Esophagus squamous epithelium (tissue), 4 donors: Measurements from ENCODE around the gene DAP.

Source experiments
- POLR2A ChIP-seq, 4 donors: fragments of 450-650 bp; IDR thresholded peaks; one replicate each; pipeline ENCODE4 v1.6.1; 2017; ENCODE audit warnings: antibody characterized with exemption in 4 of 4, mild to moderate bottlenecking in 4 of 4, moderate library complexity in 3 of 4
- TF ChIP-seq, protein P1 (sequence below), 6 experiments: fragments of 450-650 bp in 4 of 6; fragments of 200-600 bp in 2 of 6; sonication (generic) in 2 of 6; IDR thresholded peaks; one replicate each; pipeline ENCODE4 v1.5.1; 2016 to 2019; ENCODE audit warnings: antibody characterized with exemption in 6 of 6, mild to moderate bottlenecking in 4 of 6, moderate library complexity in 4 of 6

DNA sequence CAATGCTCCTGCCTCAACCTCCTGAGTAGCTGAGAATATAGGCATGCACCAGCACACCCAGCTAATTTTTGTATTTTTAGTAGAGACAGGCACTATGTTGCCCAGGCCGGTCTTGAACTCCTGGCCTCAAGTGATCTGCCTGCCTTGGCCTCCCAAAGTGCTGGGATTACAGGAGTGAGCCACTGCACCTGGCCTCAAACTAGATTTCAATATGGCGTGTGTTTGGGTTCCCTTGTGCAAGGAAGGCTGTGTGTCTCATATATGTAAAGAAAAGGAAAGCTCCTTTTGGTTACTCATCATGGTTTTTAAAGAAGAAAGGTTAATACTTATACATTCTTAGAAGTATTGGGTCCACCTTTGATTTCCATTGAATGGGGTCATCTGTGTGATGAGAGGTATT, 126.5 kb downstream of the DAP start:
- TF ChIP-seq, protein P1, sequence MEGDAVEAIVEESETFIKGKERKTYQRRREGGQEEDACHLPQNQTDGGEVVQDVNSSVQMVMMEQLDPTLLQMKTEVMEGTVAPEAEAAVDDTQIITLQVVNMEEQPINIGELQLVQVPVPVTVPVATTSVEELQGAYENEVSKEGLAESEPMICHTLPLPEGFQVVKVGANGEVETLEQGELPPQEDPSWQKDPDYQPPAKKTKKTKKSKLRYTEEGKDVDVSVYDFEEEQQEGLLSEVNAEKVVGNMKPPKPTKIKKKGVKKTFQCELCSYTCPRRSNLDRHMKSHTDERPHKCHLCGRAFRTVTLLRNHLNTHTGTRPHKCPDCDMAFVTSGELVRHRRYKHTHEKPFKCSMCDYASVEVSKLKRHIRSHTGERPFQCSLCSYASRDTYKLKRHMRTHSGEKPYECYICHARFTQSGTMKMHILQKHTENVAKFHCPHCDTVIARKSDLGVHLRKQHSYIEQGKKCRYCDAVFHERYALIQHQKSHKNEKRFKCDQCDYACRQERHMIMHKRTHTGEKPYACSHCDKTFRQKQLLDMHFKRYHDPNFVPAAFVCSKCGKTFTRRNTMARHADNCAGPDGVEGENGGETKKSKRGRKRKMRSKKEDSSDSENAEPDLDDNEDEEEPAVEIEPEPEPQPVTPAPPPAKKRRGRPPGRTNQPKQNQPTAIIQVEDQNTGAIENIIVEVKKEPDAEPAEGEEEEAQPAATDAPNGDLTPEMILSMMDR (IDR thresholded peaks at IDR 0.05), result no peak
- TF ChIP-seq POLR2A (IDR thresholded peaks at IDR 0.05), result no peak
